ENCODE results near the gene PPP1R14C. TPM values are rescaled to one million over a fixed set of nuclear protein-coding genes. Genes with fewer than 3 reads are reported as not detected.

PPP1R14C gene
- total RNA-seq, 1 experiment from 2014 or later, result 12.1 TPM

DNA sequence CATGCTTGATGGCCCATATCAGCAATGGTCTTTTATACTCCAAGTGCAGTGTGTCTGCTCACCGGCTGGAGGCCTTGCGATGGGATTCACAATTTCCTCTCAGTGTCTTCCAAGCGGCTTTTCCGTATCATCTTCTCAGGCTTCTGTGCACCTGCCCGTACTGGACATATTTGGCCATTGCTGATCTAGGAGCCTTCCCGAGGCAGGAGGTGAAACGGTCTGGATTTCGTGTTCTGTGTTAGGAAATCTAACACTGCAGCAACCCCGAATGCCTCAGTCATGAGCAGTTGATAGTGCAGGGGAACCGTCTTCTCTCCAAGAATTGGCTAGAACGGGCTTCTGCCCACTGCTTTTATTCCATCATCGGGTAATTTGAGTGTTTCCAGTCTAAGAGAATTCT is 60.5 kb downstream of the PPP1R14C start:
- TF ChIP-seq, protein P1, sequence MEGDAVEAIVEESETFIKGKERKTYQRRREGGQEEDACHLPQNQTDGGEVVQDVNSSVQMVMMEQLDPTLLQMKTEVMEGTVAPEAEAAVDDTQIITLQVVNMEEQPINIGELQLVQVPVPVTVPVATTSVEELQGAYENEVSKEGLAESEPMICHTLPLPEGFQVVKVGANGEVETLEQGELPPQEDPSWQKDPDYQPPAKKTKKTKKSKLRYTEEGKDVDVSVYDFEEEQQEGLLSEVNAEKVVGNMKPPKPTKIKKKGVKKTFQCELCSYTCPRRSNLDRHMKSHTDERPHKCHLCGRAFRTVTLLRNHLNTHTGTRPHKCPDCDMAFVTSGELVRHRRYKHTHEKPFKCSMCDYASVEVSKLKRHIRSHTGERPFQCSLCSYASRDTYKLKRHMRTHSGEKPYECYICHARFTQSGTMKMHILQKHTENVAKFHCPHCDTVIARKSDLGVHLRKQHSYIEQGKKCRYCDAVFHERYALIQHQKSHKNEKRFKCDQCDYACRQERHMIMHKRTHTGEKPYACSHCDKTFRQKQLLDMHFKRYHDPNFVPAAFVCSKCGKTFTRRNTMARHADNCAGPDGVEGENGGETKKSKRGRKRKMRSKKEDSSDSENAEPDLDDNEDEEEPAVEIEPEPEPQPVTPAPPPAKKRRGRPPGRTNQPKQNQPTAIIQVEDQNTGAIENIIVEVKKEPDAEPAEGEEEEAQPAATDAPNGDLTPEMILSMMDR (conservative IDR thresholded peaks at IDR 0.05), result no peak
- TF ChIP-seq EZH2 (IDR thresholded peaks at IDR 0.05; ENCODE audit: low read depth), result no peak
- peak overlapping the region; percentile 50; the same call in 1 of the 2 replicates for H3K27ac ChIP-seq
- H4K20me1 ChIP-seq (ENCODE audit: insufficient read depth), result no peaks in the 10 kb centered on the region
- H2AFZ ChIP-seq, result no peak overlapping the region
- no peaks in the 10 kb centered on the region for H3K9me2 ChIP-seq (ENCODE audit: insufficient read depth)
- no TSS peak for BruUV-seq (replicated peaks)
- peak overlapping the region; percentile 46 for H3K4me2 ChIP-seq
- no peak for DNase-seq
- no peaks in the 10 kb centered on the region for H3K36me3 ChIP-seq (ENCODE audit: low read depth)
- H3K27me3 ChIP-seq (ENCODE audit: insufficient read depth, low read depth), result no peaks in the 10 kb centered on the region
- H3K9me3 ChIP-seq (ENCODE audit: insufficient read depth, low read depth), result no peaks in the 10 kb centered on the region
- peaks cover 30% of the 10 kb centered on the region for H3K4me1 ChIP-seq (replicated peaks; ENCODE audit: insufficient read depth)
- no peaks in the 10 kb centered on the region; the same call in 1 of the 2 replicates for H3F3A ChIP-seq (ENCODE audit: insufficient read depth, low read depth)
- CTCF ChIA-PET, result no interaction called here
- no peak overlapping the region for H3K4me3 ChIP-seq
- 0 out of 2 replicates have a peak, but pooled peaks cover 5% of the 10 kb centered on the region for H3K79me2 ChIP-seq (ENCODE audit: low read depth)
- POLR2A ChIA-PET (ENCODE audit: unreplicated experiment), result no interaction called here
- intact Hi-C loops (cut with micrococcal nuclease; ENCODE audit: unreplicated experiment), result no loop called here

DNA sequence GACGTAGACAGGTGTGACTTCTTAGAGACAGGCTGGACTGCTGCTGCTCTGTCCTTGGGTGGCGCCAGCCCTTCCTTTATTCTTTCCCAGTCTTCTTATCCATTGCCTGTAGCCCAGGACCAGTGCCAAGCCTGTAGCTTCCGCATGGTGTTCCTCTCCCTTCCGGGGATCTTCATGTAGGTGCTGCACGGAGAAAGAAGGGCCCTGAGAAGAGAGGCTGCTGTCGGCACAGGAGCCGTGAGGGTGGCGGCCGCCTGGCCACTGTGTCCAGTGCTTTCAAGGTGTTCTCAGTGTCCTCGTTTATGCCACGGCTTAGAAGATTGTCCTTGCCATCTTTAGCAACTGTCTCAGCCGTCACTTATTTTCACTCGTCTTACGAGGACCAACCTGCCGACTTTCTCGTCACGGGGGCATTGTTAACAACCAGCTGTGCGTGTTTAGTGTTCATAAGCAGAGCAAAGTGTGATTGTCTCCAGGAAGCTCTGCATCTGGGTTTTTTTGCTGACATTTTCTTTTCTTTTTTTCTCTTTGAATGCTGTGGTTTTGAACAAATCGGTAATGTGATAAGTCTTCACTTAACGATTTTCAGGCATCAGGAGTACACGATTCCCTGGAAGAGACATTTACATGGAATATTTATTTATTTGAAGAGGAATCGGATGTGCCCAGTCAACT is 61.2 kb downstream of the PPP1R14C start:
- Histone ChIP-seq H4K20me1 (ENCODE audit: insufficient read depth) (no peaks in the 10 kb centered on the region), H3K27ac (no peak overlapping the region), H3K27me3 (ENCODE audit: insufficient read depth, low read depth) (no peaks in the 10 kb centered on the region), H3K9me2 (ENCODE audit: insufficient read depth) (no peaks in the 10 kb centered on the region), H3K4me3 (no peak overlapping the region), H2AFZ (no peak overlapping the region), H3K9me3 (ENCODE audit: insufficient read depth, low read depth) (no peaks in the 10 kb centered on the region), H3F3A (ENCODE audit: insufficient read depth, low read depth) (no peaks in the 10 kb centered on the region; the same call in 1 of the 2 replicates), H3K79me2 (ENCODE audit: low read depth) (0 out of 2 replicates have a peak, but pooled peaks cover 5% of the 10 kb centered on the region), H3K4me1 (replicated peaks; ENCODE audit: insufficient read depth) (peaks cover 30% of the 10 kb centered on the region), H3K36me3 (ENCODE audit: low read depth) (no peaks in the 10 kb centered on the region), H3K4me2 (no peak overlapping the region)
- TF ChIP-seq, protein P1 (conservative IDR thresholded peaks at IDR 0.05), result no peak
- no peak for TF ChIP-seq EZH2 (IDR thresholded peaks at IDR 0.05; ENCODE audit: low read depth)
- BruUV-seq (replicated peaks), result no TSS peak
- no peak for DNase-seq
- ChIA-PET CTCF (no interaction called here), POLR2A (ENCODE audit: unreplicated experiment) (interaction anchor here (0.5 kb wide), 1 partner anchor 113 kb away, joined by 3 read pairs; no protein-coding TSS in a partner anchor)
- intact Hi-C loops (cut with micrococcal nuclease; ENCODE audit: unreplicated experiment), result no loop called here

DNA sequence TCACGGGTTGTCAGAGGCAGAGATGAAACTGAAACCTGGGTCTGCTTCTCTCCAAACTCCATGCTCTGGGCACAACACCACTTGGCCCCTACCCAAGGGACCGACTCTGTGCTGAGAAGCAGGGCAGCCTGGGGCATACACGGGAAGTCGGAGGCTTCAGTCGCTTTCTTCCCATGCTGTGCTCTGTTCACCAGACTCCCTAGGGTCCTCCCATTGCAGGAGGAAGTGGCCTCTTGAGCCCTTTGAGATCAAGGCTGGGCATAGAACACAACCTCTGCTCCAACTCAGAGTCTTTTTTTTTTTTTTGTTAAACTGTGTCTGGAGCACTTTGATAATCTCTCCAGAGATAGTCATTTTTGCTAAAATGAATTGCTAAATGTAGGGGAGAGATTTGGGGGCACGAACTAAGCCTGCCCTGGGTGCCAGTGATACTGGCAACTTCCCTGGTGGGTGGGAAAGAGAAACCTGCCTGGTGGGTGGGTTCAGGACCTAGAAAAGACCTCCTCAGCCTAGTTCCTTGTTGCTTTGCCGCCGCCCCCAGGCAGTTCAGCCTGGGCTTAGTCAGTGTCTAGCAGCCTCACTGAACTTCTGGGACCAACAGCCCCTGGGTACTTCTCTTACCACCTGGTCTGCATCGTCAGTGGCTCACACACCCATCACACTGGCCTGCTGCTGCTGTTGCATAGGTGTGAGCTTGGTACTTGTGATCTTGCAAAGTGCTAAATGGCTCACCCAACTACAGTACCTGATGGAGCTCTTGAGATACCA is 62.0 kb downstream of the PPP1R14C start:
- ChIA-PET POLR2A (ENCODE audit: unreplicated experiment) (interaction anchor here (0.5 kb wide), 1 partner anchor 112 kb away, joined by 3 read pairs; no protein-coding TSS in a partner anchor), CTCF (interaction anchor here (0.5 kb wide), 1 partner anchor 145 kb away, joined by 3 read pairs; no protein-coding TSS in a partner anchor)
- no TSS peak for BruUV-seq (replicated peaks)
- TF ChIP-seq, protein P1 (conservative IDR thresholded peaks at IDR 0.05), result no peak
- TF ChIP-seq EZH2 (IDR thresholded peaks at IDR 0.05; ENCODE audit: low read depth), result no peak
- H3K4me1 ChIP-seq (replicated peaks; ENCODE audit: insufficient read depth), result peaks cover 30% of the 10 kb centered on the region
- 0 out of 2 replicates have a peak, but pooled peaks cover 5% of the 10 kb centered on the region for H3K79me2 ChIP-seq (ENCODE audit: low read depth)
- no peaks in the 10 kb centered on the region for H4K20me1 ChIP-seq (ENCODE audit: insufficient read depth)
- H3K4me2 ChIP-seq, result no peak overlapping the region
- no peaks in the 10 kb centered on the region; the same call in 1 of the 2 replicates for H3F3A ChIP-seq (ENCODE audit: insufficient read depth, low read depth)
- no peaks in the 10 kb centered on the region for H3K27me3 ChIP-seq (ENCODE audit: insufficient read depth, low read depth)
- H3K27ac ChIP-seq, result no peak overlapping the region
- no peak overlapping the region for H2AFZ ChIP-seq
- no peaks in the 10 kb centered on the region for H3K9me3 ChIP-seq (ENCODE audit: insufficient read depth, low read depth)
- no peaks in the 10 kb centered on the region for H3K36me3 ChIP-seq (ENCODE audit: low read depth)
- H3K4me3 ChIP-seq, result no peak overlapping the region
- no peaks in the 10 kb centered on the region for H3K9me2 ChIP-seq (ENCODE audit: insufficient read depth)
- intact Hi-C loops (cut with micrococcal nuclease; ENCODE audit: unreplicated experiment), result loop anchor here (5.0 kb wide), 1 partner anchor 47 kb away; no protein-coding TSS in a partner anchor
- no peak for DNase-seq

Data from PC-9 (cell line).